ENCODE measurements around the gene URM1. TPM values are rescaled to one million over a fixed set of nuclear protein-coding genes. Genes with fewer than 3 reads are reported as not detected.

Gene URM1
- total and polyA plus RNA-seq, 10 of the 15 experiments (the other 5 are each of a cell fraction or from before 2014, with no cell fraction given): 7.9 to 75.8 (median 63.7) TPM

- no peak for FAIRE-seq
- 23% methylated on average over 3 of the region's 3 CpGs for WGBS (ENCODE audit: insufficient coverage, insufficient replicate concordance, low lambda C conversion rate, missing lambda C conversion rate)
Observed at GRCh38 chr9:128362774-128363173, 8.4 kb upstream of the URM1 start.

More at GRCh38 chr9:128362774-128363173, 8.4 kb upstream of the URM1 start:
- peak overlapping the region; percentile 98 for H2AFZ ChIP-seq (ENCODE audit: control insufficient read depth, low read depth, low read length)
- TF ChIP-seq ZNF687 (IDR thresholded peaks at IDR 0.05) (no peak), RBBP5 (conservative IDR thresholded peaks at IDR 0.05) (no peak), BCL3 (IDR thresholded peaks at IDR 0.05; ENCODE audit: borderline replicate concordance, insufficient read depth, low read depth, low read length, poor library complexity, severe bottlenecking) (no peak), KLF5 (IDR thresholded peaks at IDR 0.05; ENCODE audit: partially characterized antibody) (no peak)
- H3K4me1 ChIP-seq (ENCODE audit: control insufficient read depth, insufficient read depth, low read length): peaks cover 7% of the 10 kb centered on the region
- no TSS peak for BruUV-seq (replicated peaks)
- RAD21 ChIA-PET (ENCODE audit: unreplicated experiment): interaction anchor here (0.7 to 3.7 kb wide), 14 partner anchors 9 to 666 kb away, joined by 3 to 18 read pairs (median 4); partner anchors contain the start of genes GLE1, SH3GLB2, SPOUT1 and URM1
- intact Hi-C loops (cut with micrococcal nuclease; ENCODE audit: unreplicated experiment): loop anchor here (5.0 kb wide), 1 partner anchor 50 kb away; no protein-coding TSS in a partner anchor
- SMC1A ChIA-PET (ENCODE audit: uncharacterized antibody, unreplicated experiment): interaction anchor here (0.6 to 2.9 kb wide), 17 partner anchors 8 to 566 kb away, joined by 3 to 19 read pairs (median 3); partner anchors contain the start of genes GOLGA2, SWI5 and URM1
- no peak overlapping the region for H3K4me2 ChIP-seq (ENCODE audit: control insufficient read depth, insufficient read depth)
- no peaks in the 10 kb centered on the region for H3K27me3 ChIP-seq (replicated peaks in 1 of 2; ENCODE audit: control insufficient read depth in 2 of 2, insufficient read depth in 2 of 2, low read length in 1 of 2)
- ATAC-seq: no peak
- H3K36me3 ChIP-seq (ENCODE audit: control insufficient read depth in 2 of 2, insufficient read depth in 2 of 2, low read length in 1 of 2): no peaks in the 10 kb centered on the region; a peak in 1 of 4 replicates
- no peaks in the 10 kb centered on the region for H3K79me2 ChIP-seq (ENCODE audit: control insufficient read depth, insufficient read depth, low read length)
- H4K20me1 ChIP-seq (ENCODE audit: control insufficient read depth, insufficient read depth): no peaks in the 10 kb centered on the region
- DNase-seq (ENCODE audit: low read depth, low spot score): no peak
- H3K27ac ChIP-seq (ENCODE audit: control insufficient read depth, insufficient read depth): no peak overlapping the region
- in situ Hi-C loops (cut with MboI): no loop called here
- no peak overlapping the region for H3K4me3 ChIP-seq
- CTCF ChIA-PET: interaction anchor here (0.5 to 4.4 kb wide), 43 partner anchors 9 to 780 kb away, joined by 3 to 61 read pairs (median 4); partner anchors contain the start of genes CERCAM, COQ4, TRUB2 and URM1
- H3K9me3 ChIP-seq (replicated peaks; ENCODE audit: control insufficient read depth, insufficient read depth, low read length): no peaks in the 10 kb centered on the region
- POLR2A ChIA-PET: interaction anchor here (0.6 to 1.3 kb wide), 5 partner anchors 8 to 192 kb away, joined by 3 to 9 read pairs (median 5); partner anchors contain the start of gene URM1
- no peak overlapping the region; the same call in 1 of the 2 replicates for H3K9ac ChIP-seq (ENCODE audit: control insufficient read depth, insufficient read depth, low read length)

All from GM12878 (cell line).